HG03039 (cell line): ENCODE measurements around the gene WNT7B.
"Not testable (repeated sequence)": the region's sequence is repeated elsewhere in the genome, so short reads cannot be mapped to it uniquely, and the experiment has no call there.

ENCODE experiments used
- ATAC-seq: cut with Tn5 transposase; IDR thresholded peaks from one replicate; pipeline ENCODE4 v1.9.1; 2021; ENCODE audit warnings: mild to moderate bottlenecking, moderate library complexity; ENCODE audit not compliant: unreplicated experiment

WNT7B gene

DNA sequence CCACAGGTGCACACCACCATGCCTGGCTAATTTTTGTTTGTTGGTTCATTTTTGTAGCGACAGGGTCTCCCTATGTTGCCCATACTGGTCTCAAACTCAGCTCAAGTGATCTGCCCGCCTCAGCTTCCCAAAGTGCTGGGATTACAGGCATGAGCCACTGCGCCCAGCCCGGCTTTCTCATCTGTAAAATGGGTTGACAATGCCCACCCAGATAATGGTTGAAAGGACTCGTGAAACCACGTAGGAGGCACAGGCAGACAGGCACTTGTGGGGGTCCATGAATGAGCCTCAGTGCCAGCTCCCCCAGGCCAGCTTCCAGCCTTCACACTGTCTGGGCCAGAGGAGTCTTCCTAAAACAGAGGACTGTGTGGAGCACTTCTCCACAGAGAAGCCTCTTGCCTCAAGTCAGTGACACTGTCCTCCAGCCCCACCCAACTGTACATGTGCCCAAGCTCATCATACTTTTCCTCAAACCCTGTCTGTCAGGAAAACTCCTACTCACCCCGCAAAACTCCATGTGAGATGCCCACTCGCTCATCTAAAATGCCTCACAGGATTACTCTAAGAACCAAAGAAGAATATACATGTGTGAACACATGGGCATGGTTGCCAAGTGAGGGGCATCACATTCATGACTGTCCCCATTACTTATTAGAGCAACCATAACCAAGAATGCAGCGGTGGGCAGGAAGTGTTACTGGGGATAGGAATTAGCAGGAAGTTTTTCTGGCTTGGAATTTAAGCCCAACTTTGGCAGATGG lies 32.1 kb upstream of the WNT7B start:
- ATAC-seq, result no peak

DNA sequence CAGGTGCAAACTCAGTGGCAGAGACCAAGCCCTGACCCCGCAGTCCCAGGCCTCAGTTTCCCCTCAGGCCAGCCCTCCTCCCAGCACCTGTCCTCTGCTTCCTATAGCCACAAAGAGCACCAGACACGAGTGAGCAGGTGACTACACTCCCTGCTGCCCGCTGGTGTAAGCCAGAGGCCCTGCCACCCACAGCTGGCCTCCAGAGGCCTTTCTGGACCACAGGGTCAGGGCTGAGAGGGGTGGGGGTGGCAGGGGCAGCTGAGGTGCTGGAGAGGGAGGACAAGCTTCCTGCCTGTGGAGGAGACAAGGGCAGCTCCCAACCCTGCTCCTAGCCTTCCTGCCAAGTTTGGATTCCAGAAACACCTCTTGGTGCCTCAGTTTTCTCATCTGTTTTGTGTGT lies 31.3 kb upstream of the WNT7B start:
- ATAC-seq, result no peak

- no peak for ATAC-seq
Measured at GRCh38 chr22:46007848-46008261, 30.9 kb upstream of the WNT7B start.

- no peak for ATAC-seq
Measured at GRCh38 chr22:46007003-46007847, 30.3 kb upstream of the WNT7B start.

DNA sequence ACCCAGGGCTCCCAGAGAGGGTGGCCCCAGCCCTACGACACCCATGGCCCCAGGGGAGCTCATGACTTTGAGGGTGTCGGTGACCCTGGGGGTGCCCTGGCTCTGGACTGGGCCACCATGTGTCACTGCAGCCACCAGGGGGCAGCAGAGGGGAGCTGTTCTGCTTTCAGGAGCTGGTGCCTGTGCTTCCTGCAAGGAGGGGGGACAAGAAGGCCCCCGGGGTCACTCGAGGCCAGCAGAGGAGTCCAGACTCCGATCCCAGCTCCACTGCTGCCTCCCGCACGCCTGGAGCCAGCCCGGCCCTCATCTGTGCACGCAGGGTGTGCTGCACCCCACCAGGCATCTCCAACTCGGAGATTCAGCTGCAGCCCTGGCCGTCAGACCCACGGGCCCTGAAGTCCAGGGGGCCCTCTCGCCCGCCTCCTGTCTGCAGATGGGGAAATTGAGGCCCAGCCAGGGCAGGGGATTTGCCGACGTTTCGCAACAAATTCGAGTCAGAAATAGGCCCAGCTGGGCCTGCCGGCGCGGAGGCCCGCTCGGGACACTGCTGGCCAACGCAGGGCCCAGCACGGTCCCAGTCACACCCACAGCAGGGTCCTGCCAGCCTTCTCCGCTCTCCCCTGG lies 29.5 kb upstream of the WNT7B start:
- ATAC-seq, result no peak

- not testable (repeated sequence) for ATAC-seq
Measured at GRCh38 chr22:46005116-46005705, 28.2 kb upstream of the WNT7B start.

- ATAC-seq, result no peak
Measured at GRCh38 chr22:46004105-46004866, 27.3 kb upstream of the WNT7B start.

DNA sequence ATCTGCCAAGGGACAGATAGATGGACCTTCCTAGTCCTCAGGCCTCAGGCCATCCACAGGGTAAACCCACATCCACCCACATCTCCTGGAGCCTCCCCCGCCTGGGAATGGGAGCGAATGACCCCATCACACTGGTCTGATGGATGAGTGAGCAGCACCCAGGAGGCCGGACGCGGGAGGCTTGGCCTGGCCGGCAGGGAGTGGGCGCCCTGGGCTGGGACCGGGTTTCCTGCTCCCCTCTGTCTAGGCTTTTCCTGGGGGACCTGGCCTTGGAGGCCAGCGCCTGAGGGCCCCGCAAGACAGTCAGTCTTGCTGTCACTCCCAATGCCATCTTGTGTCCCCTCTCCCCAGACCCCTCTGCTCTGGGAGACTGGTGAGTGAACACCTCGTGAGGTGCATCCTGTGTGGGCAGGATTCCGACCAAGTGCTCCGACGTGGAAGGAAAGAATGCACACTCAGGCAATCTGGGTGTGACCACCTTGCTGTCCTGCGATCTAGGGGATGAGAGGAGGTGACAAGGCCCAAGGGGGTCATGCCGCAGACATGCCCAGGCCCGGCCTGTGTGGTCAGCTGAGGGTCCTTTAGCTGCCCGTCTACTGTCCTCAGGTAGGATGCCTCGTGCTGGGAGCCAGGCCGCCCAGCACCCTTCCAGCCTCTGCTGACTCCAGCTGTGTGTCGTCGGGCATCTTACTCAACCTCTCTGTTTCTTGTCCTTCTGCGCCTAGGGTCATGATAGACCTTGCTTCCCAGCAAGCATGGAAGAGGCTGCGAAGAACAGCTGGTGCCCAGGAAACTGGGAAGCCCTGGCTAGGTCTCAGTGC lies 26.5 kb upstream of the WNT7B start:
- no peak for ATAC-seq

- no peak for ATAC-seq
Measured at GRCh38 chr22:46002757-46003270, 25.9 kb upstream of the WNT7B start.

DNA sequence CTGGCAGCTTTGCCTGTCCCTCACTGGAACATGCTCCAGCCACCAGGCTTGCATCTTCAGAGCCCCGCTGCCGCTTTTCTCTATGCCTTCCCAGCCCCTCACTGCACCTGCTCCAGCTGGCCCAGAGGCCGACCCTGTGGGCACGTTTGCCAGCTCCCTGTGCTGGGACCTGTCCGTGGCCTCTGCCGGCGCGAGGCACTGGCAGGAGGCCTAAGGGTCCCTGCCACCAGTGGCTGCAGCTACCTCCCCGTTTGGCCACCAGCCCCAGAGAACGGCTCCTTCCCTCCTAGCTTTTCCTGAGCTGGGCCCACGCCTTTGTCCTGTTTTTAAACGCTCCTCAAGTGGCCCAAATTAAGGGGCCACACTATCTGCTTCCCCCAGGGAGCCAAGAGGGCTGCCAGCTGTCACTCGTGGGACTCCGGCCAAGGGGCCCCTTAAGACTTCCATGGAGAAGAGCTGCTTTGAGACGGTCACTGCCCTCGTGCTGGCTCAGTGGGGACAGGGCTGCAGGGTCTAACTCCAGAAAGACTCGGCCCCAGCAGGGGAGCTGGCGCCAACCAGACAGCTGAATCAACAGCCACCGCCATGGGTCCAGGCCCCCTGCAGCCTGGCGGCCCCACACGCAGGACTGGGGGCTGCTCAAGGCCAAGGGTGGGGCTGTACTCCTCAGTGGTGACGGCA lies 24.6 kb upstream of the WNT7B start:
- no peak for ATAC-seq

GRCh38 chr22:46001046-46001425 lies 24.1 kb upstream of the WNT7B start:
- ATAC-seq, result no peak

DNA sequence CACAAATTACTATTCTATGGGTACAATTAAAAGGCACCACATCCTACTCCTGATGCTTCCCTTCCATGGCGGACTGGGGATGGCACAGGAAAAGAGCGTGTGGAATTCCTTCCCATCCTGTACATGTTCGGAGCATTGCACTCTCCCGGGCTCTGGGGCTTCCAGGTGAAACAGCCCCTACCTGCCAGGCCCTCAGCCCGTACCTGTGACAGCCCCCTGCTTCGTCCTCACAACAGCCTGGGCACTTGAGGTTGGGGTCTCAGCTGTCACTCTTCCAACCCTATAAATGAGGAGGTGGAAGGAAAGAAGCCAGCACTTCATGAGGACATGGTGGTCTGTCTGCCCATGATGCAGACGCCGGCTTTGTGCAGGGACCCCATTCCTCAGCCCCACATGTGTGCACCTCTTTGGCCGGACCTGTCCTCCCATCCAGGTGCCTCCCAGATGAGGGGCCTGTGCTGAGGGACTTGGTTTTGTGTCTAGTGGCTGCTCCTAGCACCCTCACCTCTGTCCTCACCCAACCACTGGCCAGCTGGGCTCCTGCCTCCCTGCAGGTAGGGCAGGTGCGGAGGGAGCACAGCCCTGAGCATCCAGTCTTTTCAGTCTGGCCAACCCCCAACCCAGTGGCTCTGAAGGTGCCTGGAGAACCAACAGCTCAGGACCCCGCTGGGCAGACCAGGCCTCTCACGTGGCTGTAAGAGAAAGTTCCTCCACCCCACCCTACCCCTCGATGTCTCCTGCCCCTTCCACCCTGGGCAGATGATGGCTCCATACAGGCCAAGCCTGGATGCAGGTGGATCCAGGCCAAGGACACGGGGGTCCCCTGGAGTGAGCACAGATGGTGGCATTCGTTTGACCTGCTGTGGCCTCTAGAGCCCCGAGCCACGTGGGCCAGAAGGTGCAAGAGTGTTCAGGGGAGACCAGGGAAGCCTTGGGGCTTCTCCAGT lies 23.4 kb upstream of the WNT7B start:
- no peak for ATAC-seq

DNA sequence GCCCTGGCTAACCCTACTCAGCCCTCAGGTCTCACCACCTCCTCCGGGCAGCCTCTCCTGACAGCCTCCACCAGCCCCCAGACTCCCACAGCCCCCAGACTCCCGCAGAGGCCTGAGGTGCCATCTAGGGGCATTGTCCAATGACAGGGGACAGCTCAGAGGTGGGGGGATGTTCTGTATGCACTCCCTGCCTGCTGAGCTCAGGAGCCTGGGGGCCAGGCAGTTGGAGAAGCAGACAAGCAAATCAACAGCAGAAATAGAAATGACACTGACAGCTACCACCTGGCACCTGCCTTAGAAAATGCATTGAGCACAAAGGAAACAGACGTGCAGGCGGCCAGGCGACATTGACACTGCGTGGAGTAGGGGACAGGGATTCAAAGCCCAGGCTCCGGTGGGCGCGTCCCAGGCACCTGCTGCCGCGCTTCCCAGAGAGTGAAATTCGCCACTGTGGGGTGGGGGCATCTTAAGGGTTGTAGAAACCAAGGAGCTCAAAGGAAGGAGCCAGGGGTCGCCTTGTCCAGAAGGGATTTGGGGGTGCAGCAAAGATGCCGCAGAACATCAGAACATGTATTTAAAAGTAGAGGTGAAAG lies 22.5 kb upstream of the WNT7B start:
- ATAC-seq, result no peak

DNA sequence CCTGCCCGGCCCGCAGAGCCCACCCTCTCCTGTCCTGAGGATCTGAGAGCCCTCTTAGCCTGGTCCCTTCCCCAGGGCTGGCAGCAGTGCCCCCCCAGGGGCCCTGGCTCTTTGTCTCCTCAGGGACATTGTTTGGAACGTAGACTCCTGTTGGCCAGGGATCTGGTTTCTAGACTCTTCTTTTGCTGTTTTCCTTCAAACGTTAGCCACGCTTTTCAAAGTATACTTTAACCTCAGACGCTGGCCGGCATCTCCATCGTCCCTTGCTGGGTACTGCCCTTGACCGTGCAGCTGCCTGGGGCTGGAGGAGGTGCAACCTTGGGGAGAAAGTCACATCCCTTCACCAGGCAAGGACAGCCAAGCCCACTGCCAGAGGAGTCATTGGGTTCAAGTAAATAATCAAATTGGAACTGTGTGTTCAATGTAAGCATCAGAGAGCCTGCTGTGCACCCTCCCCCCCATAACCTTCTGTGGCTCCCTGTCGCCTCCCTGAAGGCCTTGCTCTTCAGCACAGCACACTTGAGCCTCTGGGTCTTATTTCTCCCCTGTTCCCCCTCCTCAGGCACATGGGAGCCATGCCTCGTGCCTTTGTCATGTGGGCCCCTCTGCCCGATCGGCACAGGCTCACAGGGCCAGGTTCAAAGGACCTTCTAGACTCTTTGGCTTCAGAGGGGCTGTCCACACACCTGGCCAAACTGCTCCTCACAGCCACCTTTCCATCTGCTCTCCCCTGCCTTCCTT lies 21.8 kb upstream of the WNT7B start:
- no peak for ATAC-seq

GRCh38 chr22:45997777-45998637 lies 21.0 kb upstream of the WNT7B start:
- no peak for ATAC-seq
